Uterus (tissue), 2 donors: ENCODE results near the gene GALNT18.

Source experiments
- CTCF ChIP-seq, 4 experiments: fragments of 200-600 bp in 2 of 4; fragments of 450-650 bp in 2 of 4; sonication (generic) in 2 of 4; IDR thresholded peaks; one replicate each; pipeline ENCODE4 v1.5.1; 2016 to 2019; ENCODE audit warnings: antibody characterized with exemption in 4 of 4, mild to moderate bottlenecking in 2 of 4, moderate library complexity in 1 of 4
- POLR2A ChIP-seq, 2 donors: fragments of 450-650 bp; IDR thresholded peaks; one replicate each; pipeline ENCODE4 v1.6.1; 2016; ENCODE audit warnings: antibody characterized with exemption in 2 of 2, mild to moderate bottlenecking in 1 of 2, moderate library complexity in 1 of 2

GRCh38 chr11:11505692-11506091, 116.1 kb downstream of the GALNT18 start:
- no peak for TF ChIP-seq CTCF (IDR thresholded peaks at IDR 0.05)
- TF ChIP-seq POLR2A (IDR thresholded peaks at IDR 0.05) = no peak
